Thyroid gland (tissue), 4 donors: ENCODE measurements around the gene C20orf141.

ENCODE experiments used
- POLR2A ChIP-seq, 2 donors: fragments of 450-650 bp; IDR thresholded peaks; one replicate each; pipeline ENCODE4 v1.6.1; 2017; ENCODE audit warnings: antibody characterized with exemption in 2 of 2, mild to moderate bottlenecking in 2 of 2, moderate library complexity in 1 of 2
- TF ChIP-seq, protein P1 (sequence below), 6 experiments: fragments of 200-600 bp in 3 of 6; fragments of 450-650 bp in 3 of 6; sonication (generic) in 3 of 6; IDR thresholded peaks; one replicate each; pipeline ENCODE4 v1.5.1; 2016 to 2019; ENCODE audit warnings: antibody characterized with exemption in 6 of 6, mild to moderate bottlenecking in 2 of 6, inconsistent platforms in 1 of 6, moderate library complexity in 1 of 6

DNA sequence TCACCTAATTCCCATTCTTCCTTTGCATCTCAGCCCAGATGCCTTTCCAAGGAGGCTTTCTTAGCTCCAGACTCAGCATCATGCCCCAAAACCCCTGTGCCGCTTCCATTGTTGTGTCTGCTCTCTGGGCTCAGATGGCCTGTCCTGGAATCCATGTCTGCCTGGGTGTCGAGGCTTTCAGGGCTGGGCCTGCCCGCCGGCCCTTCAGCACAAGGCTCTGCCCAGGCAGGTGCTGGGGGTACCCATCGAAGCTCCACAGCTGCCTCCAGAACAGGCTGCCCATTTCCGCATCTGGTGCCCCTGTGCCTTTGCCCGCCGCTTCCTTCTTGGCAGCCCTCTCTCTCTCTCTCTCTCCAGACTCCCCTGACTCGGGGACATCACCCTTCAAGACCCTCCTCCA, 15.5 kb upstream of the C20orf141 start:
- TF ChIP-seq, protein P1, sequence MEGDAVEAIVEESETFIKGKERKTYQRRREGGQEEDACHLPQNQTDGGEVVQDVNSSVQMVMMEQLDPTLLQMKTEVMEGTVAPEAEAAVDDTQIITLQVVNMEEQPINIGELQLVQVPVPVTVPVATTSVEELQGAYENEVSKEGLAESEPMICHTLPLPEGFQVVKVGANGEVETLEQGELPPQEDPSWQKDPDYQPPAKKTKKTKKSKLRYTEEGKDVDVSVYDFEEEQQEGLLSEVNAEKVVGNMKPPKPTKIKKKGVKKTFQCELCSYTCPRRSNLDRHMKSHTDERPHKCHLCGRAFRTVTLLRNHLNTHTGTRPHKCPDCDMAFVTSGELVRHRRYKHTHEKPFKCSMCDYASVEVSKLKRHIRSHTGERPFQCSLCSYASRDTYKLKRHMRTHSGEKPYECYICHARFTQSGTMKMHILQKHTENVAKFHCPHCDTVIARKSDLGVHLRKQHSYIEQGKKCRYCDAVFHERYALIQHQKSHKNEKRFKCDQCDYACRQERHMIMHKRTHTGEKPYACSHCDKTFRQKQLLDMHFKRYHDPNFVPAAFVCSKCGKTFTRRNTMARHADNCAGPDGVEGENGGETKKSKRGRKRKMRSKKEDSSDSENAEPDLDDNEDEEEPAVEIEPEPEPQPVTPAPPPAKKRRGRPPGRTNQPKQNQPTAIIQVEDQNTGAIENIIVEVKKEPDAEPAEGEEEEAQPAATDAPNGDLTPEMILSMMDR (IDR thresholded peaks at IDR 0.05) = no peak
- no peak for TF ChIP-seq POLR2A (IDR thresholded peaks at IDR 0.05)
